HCT116 (cell line): Measurements from ENCODE around the gene BMPER. TPM values are rescaled to one million over a fixed set of nuclear protein-coding genes. Genes with fewer than 3 reads are reported as not detected.

Experiments used
- ATAC-seq: fragments of 200-7000 bp; cut with Tn5 transposase; 2 replicates; pipeline ENCODE4 v1.9.1; 2020; ENCODE audit warnings: mild to moderate bottlenecking, moderate library complexity
- BruUV-seq: library from RNA; stranded (reverse); fragments of 400-500 nt; replicated peaks from 2 replicates; lab custom pipeline; 2021; lab: Mats Ljungman, UMichigan
- CTCF ChIA-PET: fragments of 300-600 bp; sonication (Branson Sonifier 250); formaldehyde crosslinking; loops from one replicate; lab custom pipeline; 2021; ENCODE audit warnings: antibody characterized with exemption; lab: Charles Lee
- POLR2A ChIA-PET: fragments of 300-600, 350-600 bp; sonication (Branson Sonifier 250); formaldehyde crosslinking; loops from one replicate; lab custom pipeline; 2021; ENCODE audit warnings: antibody characterized with exemption; lab: Charles Lee
- RAD21 ChIA-PET, 2 experiments: fragments of 300-600 bp; sonication (Branson Sonifier 250); formaldehyde crosslinking; loops; one replicate each; lab custom pipeline; 2023; ENCODE audit warnings: low total read pairs in 2 of 2; ENCODE audit not compliant: uncharacterized antibody in 2 of 2, unreplicated experiment in 2 of 2, low non-redundant PET in 1 of 2; lab: Charles Lee
- DNase-seq: peaks from one replicate; pipeline ENCODE4 v3.0.0-alpha.2; 2010; ENCODE audit warnings: low read depth, low spot score
- H2AFZ ChIP-seq: fragments of 200-600 bp; shearing (Covaris generic), sonication (generic); 2 replicates; pipeline ENCODE4 v1.6.1; 2017; ENCODE audit warnings: low read depth, mixed run types, mixed read lengths, antibody characterized with exemption, low read length; ENCODE audit not compliant: poor library complexity, severe bottlenecking
- H3K27ac ChIP-seq: 2 replicates; pipeline ENCODE4 v1.5.1; 2012; ENCODE audit warnings: low read depth, low read length
- H3K27me3 ChIP-seq: fragments of 200-600 bp; sonication (generic); 2 replicates; pipeline ENCODE4 v1.6.1; 2016; ENCODE audit warnings: mixed run types, low read length, mixed read lengths; ENCODE audit not compliant: insufficient read depth
- H3K36me3 ChIP-seq, 2 experiments: fragments of 200-500 bp in 1 of 2; fragments of 200-600 bp in 1 of 2; sonication (Bioruptor generic) in 1 of 2; sonication (generic) in 1 of 2; 2 replicates each; pipeline versions ENCODE4 v1.5.1 to v1.6.1; 2014 to 2016; ENCODE audit warnings: low read length in 2 of 2, inconsistent platforms in 1 of 2, mixed read lengths in 1 of 2, mixed run types in 1 of 2; ENCODE audit not compliant: insufficient read depth in 2 of 2, control insufficient read depth in 1 of 2
- H3K4me1 ChIP-seq, 2 experiments: fragments of 200-600 bp in 1 of 2; sonication (generic) in 1 of 2; 2 replicates each; pipeline versions ENCODE4 v1.5.1 to v1.6.1; 2012 to 2017; ENCODE audit warnings: low read length in 2 of 2, inconsistent platforms in 1 of 2, mild to moderate bottlenecking in 1 of 2, mixed read lengths in 1 of 2, mixed run types in 1 of 2, moderate library complexity in 1 of 2; ENCODE audit not compliant: insufficient read depth in 2 of 2, control insufficient read depth in 1 of 2
- H3K4me2 ChIP-seq: fragments of 200-600 bp; sonication (generic); 2 replicates; pipeline ENCODE4 v1.6.1; 2017; ENCODE audit warnings: mixed run types, low read length, mixed read lengths
- H3K4me3 ChIP-seq, 2 experiments: fragments of 200-600 bp in 1 of 2; sonication (generic) in 1 of 2; replicated peaks in 1 of 2; 2 replicates each; pipeline ENCODE4 v1.5.1; 2011 to 2016; ENCODE audit warnings: low read length in 2 of 2, control low read depth in 1 of 2, low read depth in 1 of 2, mild to moderate bottlenecking in 1 of 2, mixed read lengths in 1 of 2, mixed run types in 1 of 2
- H3K79me2 ChIP-seq: fragments of 200-600 bp; sonication (generic); 2 replicates; pipeline ENCODE4 v1.6.1; 2017; ENCODE audit warnings: mild to moderate bottlenecking, mixed run types, low read length, moderate library complexity, mixed read lengths; ENCODE audit not compliant: insufficient read depth
- H3K9ac ChIP-seq: fragments of 200-600 bp; sonication (generic); 2 replicates; pipeline ENCODE4 v1.6.1; 2016; ENCODE audit warnings: low read length, mixed read lengths
- H3K9me2 ChIP-seq: fragments of 200-600 bp; sonication (generic), shearing (Covaris generic); 2 replicates; pipeline ENCODE4 v1.6.1; 2017; ENCODE audit warnings: mixed run types, mild to moderate bottlenecking, moderate library complexity; ENCODE audit not compliant: insufficient read depth
- H3K9me3 ChIP-seq, 2 experiments: fragments of 200-500 bp in 1 of 2; fragments of 200-600 bp in 1 of 2; sonication (Bioruptor generic) in 1 of 2; sonication (generic) in 1 of 2; 2 replicates each; pipeline ENCODE4 v1.6.1; 2014 to 2017; ENCODE audit warnings: low read length in 2 of 2, mixed read lengths in 2 of 2, inconsistent platforms in 1 of 2, low read depth in 1 of 2, mild to moderate bottlenecking in 1 of 2, mixed run types in 1 of 2, moderate library complexity in 1 of 2; ENCODE audit not compliant: control insufficient read depth in 1 of 2, insufficient read depth in 1 of 2
- H4K20me1 ChIP-seq: fragments of 200-600 bp; sonication (generic), shearing (Covaris generic); 2 replicates; pipeline ENCODE4 v1.6.1; 2017; ENCODE audit warnings: mixed run types, mild to moderate bottlenecking, moderate library complexity; ENCODE audit not compliant: insufficient read depth
- CBX3 ChIP-seq: IDR thresholded peaks from 2 replicates; pipeline ENCODE4 v1.6.1; 2012; ENCODE audit warnings: low read depth
- EGR1 ChIP-seq: IDR thresholded peaks from 2 replicates; pipeline ENCODE4 v1.6.1; 2012; ENCODE audit warnings: low read depth
- ELF1 ChIP-seq: IDR thresholded peaks from 2 replicates; pipeline ENCODE4 v1.6.1; 2012; ENCODE audit warnings: low read depth, borderline replicate concordance
- FOSL1 ChIP-seq: IDR thresholded peaks from 2 replicates; pipeline ENCODE4 v1.6.1; 2012; ENCODE audit warnings: low read depth
- POLR2A ChIP-seq: IDR thresholded peaks from 2 replicates; pipeline ENCODE4 v1.7.0; 2011; ENCODE audit warnings: borderline replicate concordance; ENCODE audit not compliant: insufficient read depth, insufficient read length; ENCODE audit errors: extremely low read depth
- RAD21 ChIP-seq: IDR thresholded peaks from 2 replicates; pipeline ENCODE4 v1.6.1; 2012; ENCODE audit warnings: low read depth, mild to moderate bottlenecking
- REST ChIP-seq: IDR thresholded peaks from 2 replicates; pipeline ENCODE4 v1.6.1; 2012; ENCODE audit warnings: low read depth
- SIN3A ChIP-seq: IDR thresholded peaks from 2 replicates; pipeline ENCODE4 v1.6.1; 2012; ENCODE audit warnings: low read depth
- SRF ChIP-seq: IDR thresholded peaks from 2 replicates; pipeline ENCODE4 v1.6.1; 2012; ENCODE audit warnings: low read depth
- TCF7L2 ChIP-seq: IDR thresholded peaks from 2 replicates; pipeline ENCODE4 v1.7.0; 2011; ENCODE audit warnings: borderline replicate concordance, inconsistent platforms; ENCODE audit not compliant: insufficient read depth, insufficient read length; ENCODE audit errors: extremely low read depth
- ZNF274 ChIP-seq: fragments of 200-500 bp; sonication (Bioruptor generic); IDR thresholded peaks from 2 replicates; pipeline ENCODE4 v1.6.1; 2014; ENCODE audit warnings: mild to moderate bottlenecking, low read depth, low read length, inconsistent platforms
- intact Hi-C: fragments of 100-400 bp; cut with micrococcal nuclease; formaldehyde crosslinking; loops from 2 replicates; pipeline ENCODE4 v1.10.0; 2022
- total RNA-seq: library from RNA; stranded (reverse); gene quantifications from one replicate; pipeline ENCODE4 v1.2.1, GENCODE V29; 2021; ENCODE audit not compliant: unreplicated experiment

BMPER gene
- total RNA-seq, 1 experiment from 2014 or later = not detected

- Histone ChIP-seq H3K36me3 (no peaks in the 10 kb centered on the region), H3K9me2 (no peaks in the 10 kb centered on the region), H3K4me1 (no peaks in the 10 kb centered on the region), H3K4me2 (no peak overlapping the region), H3K4me3 (no peak overlapping the region), H4K20me1 (no peaks in the 10 kb centered on the region), H3K27ac (no peak overlapping the region), H3K9ac (no peak overlapping the region), H3K79me2 (no peaks in the 10 kb centered on the region), H3K9me3 (no peaks in the 10 kb centered on the region)
- ChIA-PET POLR2A (no interaction called here), CTCF (no interaction called here), RAD21 (no interaction called here)
- no peak for DNase-seq
- no peak for ATAC-seq
- BruUV-seq = no TSS peak
- TF ChIP-seq REST = no peak
- no peak for TF ChIP-seq FOSL1
- no peak for TF ChIP-seq TCF7L2
- no peak for TF ChIP-seq SRF
- TF ChIP-seq POLR2A = no peak
- no peak for TF ChIP-seq ELF1
- no peak for TF ChIP-seq EGR1
- TF ChIP-seq RAD21 = no peak
- TF ChIP-seq ZNF274 = no peak
- TF ChIP-seq SIN3A = no peak
- TF ChIP-seq CBX3 = no peak
- TF ChIP-seq, all 23 proteins: peak for 0
- no peaks in the 10 kb centered on the region for H3K27me3 ChIP-seq
- no peak overlapping the region for H2AFZ ChIP-seq
- intact Hi-C loops = no loop called here
Measured at GRCh38 chr7:34015651-34016050, 110.3 kb downstream of the BMPER start.
